GM12878 (cell line): Measurements from ENCODE around the gene MAP4K2. TPM values are rescaled to one million over a fixed set of nuclear protein-coding genes. Genes with fewer than 3 reads are reported as not detected.
A peak's percentile ranks its signal among the peaks of the same experiment; 100 is the strongest.

ENCODE experiments used
- ATAC-seq: fragments of 200-7000 bp; cut with Tn5 transposase; 3 replicates; pipeline ENCODE4 v1.9.1; 2020; ENCODE audit warnings: mild to moderate bottlenecking, moderate library complexity
- BruUV-seq: library from RNA; stranded (reverse); fragments of 400-500 nt; replicated peaks from 2 replicates; lab custom pipeline; 2021; lab: Mats Ljungman, UMichigan
- CTCF ChIA-PET: fragments of 300-600 bp; sonication (Branson Sonifier 250); formaldehyde crosslinking; extraction: SDS; loops from one replicate; lab custom pipeline; 2021; ENCODE audit warnings: inconsistent platforms; lab: Yijun Ruan, JAX
- POLR2A ChIA-PET: fragments of 350-600 bp; formaldehyde crosslinking; extraction: SDS; loops from one replicate; lab custom pipeline; 2021; ENCODE audit warnings: inconsistent platforms; lab: Charles Lee
- RAD21 ChIA-PET: fragments of 300-600 bp; sonication (Branson Sonifier 250); formaldehyde crosslinking; loops from one replicate; lab custom pipeline; 2023; ENCODE audit warnings: antibody characterized with exemption; ENCODE audit not compliant: unreplicated experiment; lab: Charles Lee
- SMC1A ChIA-PET: fragments of 300-600 bp; sonication (Branson Sonifier 250); formaldehyde crosslinking; loops from one replicate; lab custom pipeline; 2023; ENCODE audit not compliant: unreplicated experiment, uncharacterized antibody; lab: Charles Lee
- DNase-seq: peaks from one replicate; pipeline ENCODE4 v3.0.0-alpha.2; 2011; ENCODE audit warnings: low read depth, low spot score
- FAIRE-seq: peaks from 3 replicates; lab custom pipeline; 2011; peaks lifted over from hg19 to GRCh38; lab: Jason Lieb, UNC
- H2AFZ ChIP-seq: 2 replicates; pipeline ENCODE4 v1.6.0; 2011; ENCODE audit warnings: low read depth, low read length, control low read depth; ENCODE audit not compliant: control insufficient read depth
- H3K27ac ChIP-seq: 2 replicates; pipeline ENCODE4 v1.5.1; 2011; ENCODE audit warnings: control low read depth; ENCODE audit not compliant: control insufficient read depth, insufficient read depth
- H3K27me3 ChIP-seq, 2 experiments: replicated peaks in 1 of 2; 2 replicates each; pipeline versions ENCODE4 v1.6.0 to v1.6.1; 2011; ENCODE audit warnings: low read length in 1 of 2; ENCODE audit not compliant: control insufficient read depth in 2 of 2, insufficient read depth in 2 of 2
- H3K36me3 ChIP-seq, 2 experiments: 2 replicates each; pipeline ENCODE4 v1.5.1; 2011; ENCODE audit warnings: low read length in 1 of 2; ENCODE audit not compliant: control insufficient read depth in 2 of 2, insufficient read depth in 2 of 2
- H3K4me1 ChIP-seq: 2 replicates; pipeline ENCODE4 v1.6.1; 2011; ENCODE audit warnings: mild to moderate bottlenecking, low read length, moderate library complexity, mixed read lengths; ENCODE audit not compliant: control insufficient read depth, insufficient read depth
- H3K4me2 ChIP-seq: 2 replicates; pipeline ENCODE4 v1.6.0; 2011; ENCODE audit warnings: control low read depth; ENCODE audit not compliant: control insufficient read depth, insufficient read depth
- H3K4me3 ChIP-seq: fragments of 200-600 bp; sonication (generic); 2 replicates; pipeline ENCODE4 v1.5.1; 2016
- H3K79me2 ChIP-seq: 2 replicates; pipeline ENCODE4 v1.6.0; 2011; ENCODE audit warnings: low read length; ENCODE audit not compliant: control insufficient read depth, insufficient read depth
- H3K9ac ChIP-seq: 2 replicates; pipeline ENCODE4 v1.8.0; 2011; ENCODE audit warnings: low read length, control low read depth, mixed read lengths; ENCODE audit not compliant: control insufficient read depth, insufficient read depth
- H3K9me3 ChIP-seq: replicated peaks from 3 replicates; pipeline ENCODE4 v1.5.1; 2011; ENCODE audit warnings: mild to moderate bottlenecking, low read length; ENCODE audit not compliant: control insufficient read depth, insufficient read depth
- H4K20me1 ChIP-seq: 2 replicates; pipeline ENCODE4 v1.6.0; 2011; ENCODE audit not compliant: control insufficient read depth, insufficient read depth
- ATF7 ChIP-seq: fragments of 450-650 bp; IDR thresholded peaks from 2 replicates; pipeline ENCODE4 v1.6.1; 2016; ENCODE audit warnings: low read depth, mild to moderate bottlenecking
- BACH1 ChIP-seq: fragments of 450-650 bp; IDR thresholded peaks from 2 replicates; pipeline ENCODE4 v1.6.1; 2017; ENCODE audit warnings: mild to moderate bottlenecking, borderline replicate concordance
- BMI1 ChIP-seq: fragments of 450-650 bp; IDR thresholded peaks from 2 replicates; pipeline ENCODE4 v1.6.1; 2016; ENCODE audit warnings: mild to moderate bottlenecking, moderate library complexity, borderline replicate concordance
- DPF2 ChIP-seq: fragments of 450-650 bp; IDR thresholded peaks from 2 replicates; pipeline ENCODE4 v1.6.1; 2017; ENCODE audit warnings: mild to moderate bottlenecking
- LARP7 ChIP-seq: fragments of 450-650 bp; IDR thresholded peaks from 2 replicates; pipeline ENCODE4 v1.6.1; 2017; ENCODE audit warnings: mild to moderate bottlenecking
- POU2F2 ChIP-seq: IDR thresholded peaks from 3 replicates; pipeline ENCODE4 v1.6.1; 2011; ENCODE audit warnings: low read depth, mild to moderate bottlenecking, low read length, borderline replicate concordance
- SUZ12 ChIP-seq: fragments of 200-600 bp; sonication (generic); IDR thresholded peaks from one replicate; pipeline ENCODE4 v1.6.1; 2018; ENCODE audit warnings: antibody characterized with exemption, mild to moderate bottlenecking; ENCODE audit not compliant: unreplicated experiment
- TCF7 ChIP-seq: IDR thresholded peaks from 2 replicates; pipeline ENCODE4 v1.6.1; 2014; ENCODE audit warnings: antibody characterized with exemption, borderline replicate concordance
- YY1 ChIP-seq: IDR thresholded peaks from 2 replicates; pipeline ENCODE4 v1.6.1; 2011; ENCODE audit warnings: low read depth, mild to moderate bottlenecking, low read length
- ZNF622 ChIP-seq: fragments of 450-650 bp; IDR thresholded peaks from 2 replicates; pipeline ENCODE4 v1.6.1; 2017; ENCODE audit warnings: mild to moderate bottlenecking, inconsistent platforms
- ZZZ3 ChIP-seq: IDR thresholded peaks from 2 replicates; pipeline ENCODE4 v1.6.1; 2011; ENCODE audit warnings: low read depth; ENCODE audit not compliant: control insufficient read depth, insufficient read length
- WGBS: methylation state at CpG from one replicate; pipeline ENCODE4 v1.1.6; 2016; ENCODE audit warnings: low lambda C conversion rate; ENCODE audit not compliant: insufficient replicate concordance, insufficient coverage; ENCODE audit errors: missing lambda C conversion rate; 5-methylcytosine and 5-hydroxymethylcytosine counted together
- in situ Hi-C: fragments of 300-500 bp; cut with MboI; formaldehyde crosslinking; loops from 9 replicates; pipeline ENCODE4 v1.14.3; 2018; ENCODE audit warnings: mixed read lengths
- intact Hi-C: fragments of 100-400 bp; cut with micrococcal nuclease; formaldehyde crosslinking; loops from one replicate; pipeline ENCODE4 v1.14.2; 2022; ENCODE audit not compliant: unreplicated experiment
- polyA plus RNA-seq, 11 experiments: library from polyadenylated mRNA; depleted of rRNA in 4 of 11; unstranded in 6 of 11; stranded (reverse) in 5 of 11; fragments of >200 nt; fragmentation: Nextera tagmentation in 4 of 11; fragmentation: Illumina TruSeq in 1 of 11; extraction: Ambion mirVana in 4 of 11; extraction: Trizol in 1 of 11; gene quantifications; 1 replicate in 1 of 11; 2 replicates in 10 of 11; pipeline versions ENCODE4 v1.2.1 to v1.2.3, GENCODE V29; 2011 to 2016; ENCODE audit warnings: inconsistent platforms in 2 of 11, missing spikeins in 2 of 11, low read depth in 1 of 11
- total RNA-seq, 4 experiments: library from RNA; depleted of rRNA in 3 of 4; stranded (reverse); fragments of >200 nt in 3 of 4; fragmentation: Illumina TruSeq in 1 of 4; extraction: Trizol in 1 of 4; gene quantifications; 2 replicates each; pipeline versions ENCODE4 v1.2.1 to v1.2.3, GENCODE V29; 2013 to 2021
- TF ChIP-seq, protein P1 (sequence below): fragments of 450-650 bp; conservative IDR thresholded peaks from 2 replicates; pipeline ENCODE4 v1.6.1; 2017; ENCODE audit warnings: mild to moderate bottlenecking, moderate library complexity

Gene MAP4K2
- total and polyA plus RNA-seq, 10 of the 15 experiments (the other 5 are each of a cell fraction or from before 2014, with no cell fraction given), result 0.98 to 78.1 (median 48.9) TPM

DNA sequence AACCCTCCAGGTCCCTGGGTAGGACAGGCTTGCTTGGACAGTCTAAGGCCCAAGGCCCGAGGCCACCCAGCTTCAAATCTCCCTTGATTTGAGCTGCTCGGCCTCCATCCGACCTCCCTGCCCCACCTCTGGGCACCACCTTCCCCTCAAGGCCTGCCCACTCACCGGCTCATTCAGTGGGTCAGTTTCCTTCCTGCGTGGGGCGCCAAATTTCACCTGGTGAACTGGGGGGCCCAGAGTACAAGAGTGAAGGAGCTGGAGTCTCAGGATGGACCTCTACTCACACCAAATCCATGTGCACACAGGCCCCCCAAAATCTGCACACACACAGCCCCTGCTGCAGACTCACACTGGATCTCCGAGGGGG, 3.8 kb downstream of the MAP4K2 start:
- ChIA-PET POLR2A (interaction anchor here (0.5 to 5.4 kb wide), 4 partner anchors 16 to 88 kb away, joined by 3 to 33 read pairs (median 3); partner anchors contain the start of gene SF1), SMC1A (interaction anchor here (0.8 to 2.6 kb wide), 6 partner anchors 12 to 110 kb away, joined by 3 to 9 read pairs (median 4); partner anchors contain the start of gene SF1), RAD21 (interaction anchor here (0.6 to 2.0 kb wide), 4 partner anchors 11 to 75 kb away, joined by 3 to 10 read pairs (median 4); partner anchors contain the start of gene SF1), CTCF (interaction anchor here (0.6 to 5.8 kb wide), 8 partner anchors 11 to 228 kb away, joined by 3 to 41 read pairs (median 3); partner anchors contain the start of genes MEN1, SF1 and SNX15)
- H3K79me2 ChIP-seq, result peaks cover 30% of the 10 kb centered on the region
- TF ChIP-seq YY1 (no peak), DPF2 (no peak)
- peak overlapping the region; percentile 35; the same call in 1 of the 2 replicates for H3K4me3 ChIP-seq
- no peak overlapping the region for H2AFZ ChIP-seq
- WGBS, result 64% methylated on average over 7 of the region's 7 CpGs
- H3K4me1 ChIP-seq, result peaks cover 37% of the 10 kb centered on the region
- BruUV-seq, result no TSS peak
- H3K4me2 ChIP-seq, result peak overlapping the region; percentile 87
- DNase-seq, result no peak
- no peaks in the 10 kb centered on the region for H4K20me1 ChIP-seq
- intact Hi-C loops, result no loop called here
- H3K27me3 ChIP-seq, result no peaks in the 10 kb centered on the region
- in situ Hi-C loops, result no loop called here
- H3K27ac ChIP-seq, result peak overlapping the region; percentile 57
- H3K36me3 ChIP-seq, result peaks cover 6 to 16% of the 10 kb centered on the region in 2 experiments; a peak in 3 of 4 replicates
- no peak for ATAC-seq
- FAIRE-seq, result no peak
- peak overlapping the region; percentile 20; the same call in 1 of the 2 replicates for H3K9ac ChIP-seq
- H3K9me3 ChIP-seq, result no peaks in the 10 kb centered on the region

DNA sequence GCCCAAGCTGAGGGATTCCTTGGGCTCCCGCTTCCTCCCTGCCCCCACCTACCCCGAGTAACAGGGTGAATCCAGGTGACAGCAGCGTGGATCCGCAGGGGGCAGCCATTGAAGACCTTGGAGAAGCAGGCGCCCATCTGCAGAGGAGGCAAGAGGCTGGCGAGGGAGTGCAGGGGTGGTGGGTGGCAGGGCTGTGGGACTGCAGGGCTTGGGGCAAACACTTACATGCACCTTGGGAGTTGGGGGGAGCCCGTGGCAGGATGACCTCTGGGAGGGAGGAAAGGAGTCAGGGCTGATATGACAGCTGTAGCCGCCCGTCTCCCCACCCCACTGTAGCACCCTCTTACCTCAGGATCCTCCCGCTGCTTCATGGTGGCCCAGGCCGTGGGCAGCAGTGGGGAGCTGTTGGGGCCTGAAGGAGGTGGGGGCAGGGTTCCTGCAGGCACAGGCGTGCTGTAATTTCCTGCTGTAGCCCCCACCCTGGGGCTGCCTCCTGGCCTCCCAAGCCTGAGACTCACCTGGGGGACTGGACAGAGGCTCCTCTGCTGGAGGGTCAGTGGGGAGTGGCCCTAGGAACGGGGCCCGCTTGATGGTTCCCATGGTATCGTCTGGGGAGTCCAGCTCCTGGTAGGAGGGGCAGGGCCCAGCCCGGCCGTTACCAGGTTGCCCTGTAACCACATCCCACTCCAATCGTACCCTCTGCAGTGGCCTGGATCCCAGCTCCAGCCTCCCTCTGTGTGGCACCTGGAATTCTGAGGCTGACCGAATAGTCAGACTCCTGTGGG, 6.1 kb downstream of the MAP4K2 start:
- in situ Hi-C loops (no loop called here), intact Hi-C loops (no loop called here)
- Histone ChIP-seq H3K27me3 (no peaks in the 10 kb centered on the region), H3K4me2 (no peak overlapping the region), H3K9ac (no peak overlapping the region), H3K36me3 (peaks cover 6 to 16% of the 10 kb centered on the region in 2 experiments; a peak in 3 of 4 replicates), H3K4me1 (peaks cover 30% of the 10 kb centered on the region), H3K27ac (no peak overlapping the region), H3K79me2 (peaks cover 16% of the 10 kb centered on the region), H3K4me3 (no peak overlapping the region), H2AFZ (no peak overlapping the region), H3K9me3 (no peaks in the 10 kb centered on the region), H4K20me1 (no peaks in the 10 kb centered on the region)
- DNase-seq (no peak), FAIRE-seq (no peak), ATAC-seq (no peak)
- SMC1A ChIA-PET, result no interaction called here
- RAD21 ChIA-PET, result no interaction called here
- CTCF ChIA-PET, result no interaction called here
- 91% methylated on average over 19 of the region's 19 CpGs for WGBS
- POLR2A ChIA-PET, result no interaction called here
- TF ChIP-seq LARP7, result no peak
- TF ChIP-seq BACH1, result no peak
- TF ChIP-seq, protein P1, sequence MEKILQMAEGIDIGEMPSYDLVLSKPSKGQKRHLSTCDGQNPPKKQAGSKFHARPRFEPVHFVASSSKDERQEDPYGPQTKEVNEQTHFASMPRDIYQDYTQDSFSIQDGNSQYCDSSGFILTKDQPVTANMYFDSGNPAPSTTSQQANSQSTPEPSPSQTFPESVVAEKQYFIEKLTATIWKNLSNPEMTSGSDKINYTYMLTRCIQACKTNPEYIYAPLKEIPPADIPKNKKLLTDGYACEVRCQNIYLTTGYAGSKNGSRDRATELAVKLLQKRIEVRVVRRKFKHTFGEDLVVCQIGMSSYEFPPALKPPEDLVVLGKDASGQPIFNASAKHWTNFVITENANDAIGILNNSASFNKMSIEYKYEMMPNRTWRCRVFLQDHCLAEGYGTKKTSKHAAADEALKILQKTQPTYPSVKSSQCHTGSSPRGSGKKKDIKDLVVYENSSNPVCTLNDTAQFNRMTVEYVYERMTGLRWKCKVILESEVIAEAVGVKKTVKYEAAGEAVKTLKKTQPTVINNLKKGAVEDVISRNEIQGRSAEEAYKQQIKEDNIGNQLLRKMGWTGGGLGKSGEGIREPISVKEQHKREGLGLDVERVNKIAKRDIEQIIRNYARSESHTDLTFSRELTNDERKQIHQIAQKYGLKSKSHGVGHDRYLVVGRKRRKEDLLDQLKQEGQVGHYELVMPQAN, result no peak
- TF ChIP-seq ZZZ3, result no peak
- TF ChIP-seq TCF7, result no peak
- no peak for TF ChIP-seq YY1
- no peak for TF ChIP-seq SUZ12
- TF ChIP-seq ZNF622, result no peak
- TF ChIP-seq ATF7, result no peak
- no peak for TF ChIP-seq BMI1
- TF ChIP-seq POU2F2, result no peak
- BruUV-seq, result no TSS peak
